Measurements from ENCODE around the gene TGFBR3L. TPM values are rescaled to one million over a fixed set of nuclear protein-coding genes. Genes with fewer than 3 reads are reported as not detected.

TGFBR3L gene
- total and polyA plus RNA-seq, 2 of the 4 experiments (the other 2 are of a cell fraction), result 0.94 TPM; not detected in 1

DNA sequence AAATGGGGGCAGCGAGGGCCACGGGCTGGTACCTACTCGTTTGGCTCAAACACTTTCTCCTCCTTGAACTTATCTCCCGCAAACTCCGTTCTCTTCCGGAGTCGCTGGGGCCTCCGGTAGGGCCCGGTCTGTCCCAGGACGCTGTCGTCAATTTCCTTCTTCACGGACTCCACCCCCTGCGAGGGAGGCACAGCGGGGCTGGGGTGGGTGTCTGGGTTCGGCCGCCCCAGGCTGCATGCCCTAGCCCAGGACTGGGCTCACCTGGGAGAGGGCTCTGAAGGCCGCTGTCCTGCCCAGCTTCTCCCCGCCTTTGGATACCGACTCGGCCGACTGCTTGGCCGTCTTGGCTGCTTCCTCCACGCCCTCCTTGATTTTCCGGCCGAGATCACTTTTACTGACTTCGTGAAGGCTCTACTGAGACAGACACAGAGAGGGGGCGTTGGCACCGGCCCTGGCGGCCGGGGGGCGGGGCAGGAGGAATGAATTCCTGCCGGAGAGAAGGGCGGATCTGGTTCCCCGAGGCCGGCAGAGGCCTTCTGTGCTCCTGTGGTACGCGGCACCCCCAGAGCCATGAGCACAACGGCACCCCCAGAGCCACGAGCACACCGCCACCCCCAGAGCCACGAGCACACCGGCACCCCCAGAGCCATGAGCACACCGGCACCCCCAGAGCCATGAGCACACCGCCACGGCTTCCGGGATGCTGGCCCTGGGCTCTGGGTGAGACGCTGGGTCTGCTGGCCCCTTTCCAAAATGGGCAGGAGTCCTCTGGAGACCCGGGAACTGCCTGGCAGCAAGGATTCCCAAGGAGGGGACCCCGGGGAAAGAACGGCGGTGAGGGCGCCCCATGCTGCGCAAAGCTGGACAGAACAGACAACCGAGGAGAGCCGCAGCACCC, 19.4 kb downstream of the TGFBR3L start:
- in situ Hi-C loops (cut with MboI; ENCODE audit: low sequenced_read_pairs), result no loop called here
- no peak overlapping the region for H3K9ac ChIP-seq (ENCODE audit: low read depth, low read length)
- no peak overlapping the region for H4K8ac ChIP-seq (ENCODE audit: low read depth in 2 of 2, low read length in 2 of 2)
- no peak overlapping the region for H2AFZ ChIP-seq (replicated peaks; ENCODE audit: low read length, poor library complexity)
- ChIA-PET POLR2A (ENCODE audit: unreplicated experiment) (no interaction called here), CTCF (interaction anchor here (0.6 kb wide), 1 partner anchor 343 kb away, joined by 3 read pairs; no protein-coding TSS in a partner anchor)
- ATAC-seq (ENCODE audit: low read depth) (no peak), DNase-seq (no peak)
- H3K4me3 ChIP-seq (ENCODE audit: insufficient read depth, low read depth, low read length), result no peak overlapping the region
- dilution Hi-C loops (cut with HindIII; ENCODE audit: low sequenced_read_pairs, unreplicated experiment), result no loop called here
- H3K4me2 ChIP-seq (ENCODE audit: low read depth, low read length), result no peak overlapping the region
- no peak overlapping the region for H2AK9ac ChIP-seq (replicated peaks; ENCODE audit: low read depth, low read length, poor library complexity)
- peaks cover 7 to 23% of the 10 kb centered on the region in 2 experiments; a peak in 2 of 4 replicates for H3K79me1 ChIP-seq (ENCODE audit: low read depth in 1 of 2, low read length in 2 of 2)
- H3K56ac ChIP-seq (ENCODE audit: extremely low read depth, insufficient read depth, low read length), result no peak overlapping the region
- H4K5ac ChIP-seq (ENCODE audit: low read depth, low read length), result no peak overlapping the region
- H2BK20ac ChIP-seq (ENCODE audit: low read depth, low read length), result no peak overlapping the region
- BruUV-seq (replicated peaks), result no TSS peak
- WGBS, 2 experiments (ENCODE audit: extremely low coverage in 2 of 2, insufficient read length in 1 of 2), result 94% methylated on average over 29 of the region's 55 CpGs; no CpG with 5 or more reads in 1 of the 2 experiments
- H3K9me1 ChIP-seq (ENCODE audit: insufficient read depth, low read length), result no peaks in the 10 kb centered on the region
- no peak overlapping the region for H2AK5ac ChIP-seq (ENCODE audit: low read depth, low read length)
- no peak overlapping the region for H4K91ac ChIP-seq (ENCODE audit: insufficient read depth, low read depth, low read length)
- no peak overlapping the region for H3K4ac ChIP-seq (ENCODE audit: low read depth, low read length)
- H2BK15ac ChIP-seq (ENCODE audit: low read depth, low read length), result no peak overlapping the region
- no peak overlapping the region for H3K27ac ChIP-seq (ENCODE audit: insufficient read depth, low read length)
- peaks cover 65% of the 10 kb centered on the region for H3K36me3 ChIP-seq (ENCODE audit: control insufficient read depth, insufficient read depth, low read length)
- H3K18ac ChIP-seq (ENCODE audit: low read depth, low read length), result no peak overlapping the region
- no peak overlapping the region for H2BK120ac ChIP-seq (ENCODE audit: low read depth, low read length)
- peaks cover 6% of the 10 kb centered on the region for H3K4me1 ChIP-seq (ENCODE audit: control insufficient read depth, insufficient read depth, low read length)
- no peaks in the 10 kb centered on the region for H3K27me3 ChIP-seq (ENCODE audit: control insufficient read depth, insufficient read depth, low read length)
- no peak overlapping the region for H3K14ac ChIP-seq (replicated peaks; ENCODE audit: low read depth, low read length)
- H3K9me3 ChIP-seq (ENCODE audit: control insufficient read depth, insufficient read depth, low read length), result no peaks in the 10 kb centered on the region
- H3K23ac ChIP-seq (ENCODE audit: low read depth, low read length), result no peak overlapping the region
- no peak for TF ChIP-seq CHD1 (IDR thresholded peaks at IDR 0.05; ENCODE audit: low read depth, low read length)
- no peak for TF ChIP-seq POLR2A (IDR thresholded peaks at IDR 0.05; ENCODE audit: low read depth, low read length)
- no peak for TF ChIP-seq NFE2L2 (IDR thresholded peaks at IDR 0.05; ENCODE audit: low read depth, low read length)
- no peak for TF ChIP-seq MAFK (IDR thresholded peaks at IDR 0.05; ENCODE audit: low read depth, low read length)
- no peak for TF ChIP-seq SMC3 (IDR thresholded peaks at IDR 0.05; ENCODE audit: low read depth, low read length)
- H2BK5ac ChIP-seq (ENCODE audit: low read depth, low read length, poor library complexity, severe bottlenecking), result no peak overlapping the region
- H4K20me1 ChIP-seq (ENCODE audit: insufficient read depth, low read length), result peaks cover 5% of the 10 kb centered on the region
- intact Hi-C loops (cut with micrococcal nuclease), result no loop called here

Data from IMR-90 (cell line).